ENCODE results near the gene PDS5B.

GRCh38 chr13:32594157-32594738 lies 8.0 kb downstream of the PDS5B start:
- TF ChIP-seq POLR2AphosphoS5 (IDR thresholded peaks at IDR 0.05; ENCODE audit: low read depth, low read length) (no peak), CTCF (IDR thresholded peaks at IDR 0.05 in 2 of 3, conservative IDR thresholded peaks at IDR 0.05 in 1 of 3; ENCODE audit: borderline replicate concordance in 1 of 3, insufficient read depth in 1 of 3, low read depth in 2 of 3, low read length in 2 of 3) (no peak), REST (IDR thresholded peaks at IDR 0.05; ENCODE audit: low read depth) (no peak), POLR2A (IDR thresholded peaks at IDR 0.05; ENCODE audit: borderline replicate concordance, extremely low read depth, insufficient read depth, insufficient read length) (no peak), CBX3 (IDR thresholded peaks at IDR 0.05; ENCODE audit: low read depth) (no peak), SIN3A (IDR thresholded peaks at IDR 0.05; ENCODE audit: low read depth) (no peak)

Measured in HCT116 (cell line).